Thyroid gland (tissue), 4 donors: ENCODE results near the gene OR6C2. TPM values are rescaled to one million over a fixed set of nuclear protein-coding genes. Genes with fewer than 3 reads are reported as not detected.

ENCODE experiments used
- DNase-seq, 2 donors: peaks; one replicate each; pipeline ENCODE4 v3.0.0-alpha.2; 2019
- H3K27ac ChIP-seq, 3 donors: fragments of 200-600 bp; sonication (generic); 1 replicate in 2 of 3; 2 replicates in 1 of 3; pipeline ENCODE4 v1.5.1; 2016 to 2019; ENCODE audit warnings: mild to moderate bottlenecking in 1 of 3, moderate library complexity in 1 of 3
- H3K27me3 ChIP-seq: fragments of 200-600 bp; sonication (generic); one replicate; pipeline ENCODE4 v1.5.1; 2019
- H3K36me3 ChIP-seq, 2 donors: fragments of 200-600 bp; sonication (generic); one replicate each; pipeline ENCODE4 v1.5.1; 2016 to 2019
- H3K4me1 ChIP-seq, 2 donors: fragments of 200-600 bp; sonication (generic); one replicate each; pipeline ENCODE4 v1.5.1; 2017 to 2019
- H3K4me3 ChIP-seq, 3 donors: fragments of 200-600 bp; sonication (generic); replicated peaks in 1 of 3; 1 replicate in 2 of 3; 2 replicates in 1 of 3; pipeline ENCODE4 v1.5.1; 2016; ENCODE audit warnings: mild to moderate bottlenecking in 1 of 3
- H3K9me3 ChIP-seq: fragments of 200-600 bp; sonication (generic); one replicate; pipeline ENCODE4 v1.5.1; 2017
- POLR2A ChIP-seq, 2 donors: fragments of 450-650 bp; IDR thresholded peaks; one replicate each; pipeline ENCODE4 v1.6.1; 2017; ENCODE audit warnings: antibody characterized with exemption in 2 of 2, mild to moderate bottlenecking in 2 of 2, moderate library complexity in 1 of 2
- WGBS, 2 donors: methylation state at CpG; one replicate each; pipeline ENCODE4 v1.1.5; 2017; 5-methylcytosine and 5-hydroxymethylcytosine counted together
- intact Hi-C: fragments of 100-400 bp; cut with DNase I; formaldehyde crosslinking; loops from one replicate; pipeline ENCODE4 v1.15.1; 2023
- total RNA-seq, 4 donors: library from RNA; depleted of rRNA; stranded (reverse); fragments of >200 nt; gene quantifications; one replicate each; pipeline ENCODE4 v1.2.3, GENCODE V29; 2016
- TF ChIP-seq, protein P1 (sequence below), 6 experiments: fragments of 200-600 bp in 3 of 6; fragments of 450-650 bp in 3 of 6; sonication (generic) in 3 of 6; IDR thresholded peaks; one replicate each; pipeline ENCODE4 v1.5.1; 2016 to 2019; ENCODE audit warnings: antibody characterized with exemption in 6 of 6, mild to moderate bottlenecking in 2 of 6, inconsistent platforms in 1 of 6, moderate library complexity in 1 of 6

Gene OR6C2
- total RNA-seq, 4 donors from 2014 or later, result not detected

DNA sequence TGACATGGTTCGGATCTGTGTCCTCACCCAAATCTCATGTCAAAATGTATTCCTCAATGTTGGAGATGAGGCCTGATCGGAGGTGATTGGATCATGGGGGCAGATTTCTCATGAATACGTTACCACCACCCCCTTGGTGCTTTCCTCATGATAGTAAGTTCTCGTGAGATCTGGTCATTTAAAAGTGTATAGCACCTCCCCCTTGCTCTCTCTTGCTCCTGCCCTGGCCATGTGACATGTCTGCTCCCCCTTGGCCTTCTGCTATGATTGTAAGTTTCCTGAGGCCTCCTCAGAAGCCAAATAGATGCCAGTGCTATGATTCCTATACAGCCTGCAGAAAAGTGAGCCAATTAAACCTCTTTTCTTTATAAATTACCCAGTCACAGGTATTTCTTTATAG, 55.4 kb downstream of the OR6C2 start:
- WGBS, 2 donors, result 82 to 84% methylated on average over 4 of the region's 4 CpGs
- intact Hi-C loops, result no loop called here
- no peak overlapping the region for H3K4me3 ChIP-seq
- no peak for DNase-seq
- no peak overlapping the region for H3K27ac ChIP-seq
- H3K27me3 ChIP-seq, result no peaks in the 10 kb centered on the region
- no peaks in the 10 kb centered on the region for H3K9me3 ChIP-seq
- H3K4me1 ChIP-seq, result no peaks in the 10 kb centered on the region
- no peaks in the 10 kb centered on the region for H3K36me3 ChIP-seq
- TF ChIP-seq, protein P1, sequence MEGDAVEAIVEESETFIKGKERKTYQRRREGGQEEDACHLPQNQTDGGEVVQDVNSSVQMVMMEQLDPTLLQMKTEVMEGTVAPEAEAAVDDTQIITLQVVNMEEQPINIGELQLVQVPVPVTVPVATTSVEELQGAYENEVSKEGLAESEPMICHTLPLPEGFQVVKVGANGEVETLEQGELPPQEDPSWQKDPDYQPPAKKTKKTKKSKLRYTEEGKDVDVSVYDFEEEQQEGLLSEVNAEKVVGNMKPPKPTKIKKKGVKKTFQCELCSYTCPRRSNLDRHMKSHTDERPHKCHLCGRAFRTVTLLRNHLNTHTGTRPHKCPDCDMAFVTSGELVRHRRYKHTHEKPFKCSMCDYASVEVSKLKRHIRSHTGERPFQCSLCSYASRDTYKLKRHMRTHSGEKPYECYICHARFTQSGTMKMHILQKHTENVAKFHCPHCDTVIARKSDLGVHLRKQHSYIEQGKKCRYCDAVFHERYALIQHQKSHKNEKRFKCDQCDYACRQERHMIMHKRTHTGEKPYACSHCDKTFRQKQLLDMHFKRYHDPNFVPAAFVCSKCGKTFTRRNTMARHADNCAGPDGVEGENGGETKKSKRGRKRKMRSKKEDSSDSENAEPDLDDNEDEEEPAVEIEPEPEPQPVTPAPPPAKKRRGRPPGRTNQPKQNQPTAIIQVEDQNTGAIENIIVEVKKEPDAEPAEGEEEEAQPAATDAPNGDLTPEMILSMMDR (IDR thresholded peaks at IDR 0.05), result no peak
- TF ChIP-seq POLR2A (IDR thresholded peaks at IDR 0.05), result no peak

DNA sequence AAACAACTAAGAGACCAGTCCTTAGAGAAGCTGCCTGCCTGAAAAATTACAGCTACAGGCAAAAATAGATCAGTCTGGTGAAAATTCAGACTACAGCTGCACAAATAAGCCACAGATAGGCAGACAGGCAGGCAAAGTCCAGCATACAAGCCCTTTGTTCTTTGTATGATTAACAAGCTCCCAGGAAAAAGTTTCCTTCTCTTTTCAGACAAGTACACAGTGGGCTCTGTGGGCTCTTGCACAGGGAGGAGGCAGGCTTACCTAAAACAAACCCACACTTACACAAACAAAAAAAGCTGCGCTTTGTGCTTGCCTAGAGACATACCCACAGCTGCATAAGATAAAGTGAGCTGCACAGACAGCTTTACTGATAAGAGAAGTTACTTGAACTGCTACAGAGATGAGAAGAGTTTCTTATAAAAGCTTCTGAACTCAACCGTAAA, 56.0 kb downstream of the OR6C2 start:
- H3K36me3 ChIP-seq, result no peaks in the 10 kb centered on the region
- H3K27me3 ChIP-seq, result no peaks in the 10 kb centered on the region
- TF ChIP-seq, protein P1 (IDR thresholded peaks at IDR 0.05), result no peak
- no peak for TF ChIP-seq POLR2A (IDR thresholded peaks at IDR 0.05)
- 12 to 13% methylated on average over 2 of the region's 2 CpGs for WGBS, 2 donors
- no peak for DNase-seq
- intact Hi-C loops, result no loop called here
- no peak overlapping the region for H3K27ac ChIP-seq
- no peaks in the 10 kb centered on the region for H3K9me3 ChIP-seq
- H3K4me1 ChIP-seq, result no peaks in the 10 kb centered on the region
- no peak overlapping the region for H3K4me3 ChIP-seq

DNA sequence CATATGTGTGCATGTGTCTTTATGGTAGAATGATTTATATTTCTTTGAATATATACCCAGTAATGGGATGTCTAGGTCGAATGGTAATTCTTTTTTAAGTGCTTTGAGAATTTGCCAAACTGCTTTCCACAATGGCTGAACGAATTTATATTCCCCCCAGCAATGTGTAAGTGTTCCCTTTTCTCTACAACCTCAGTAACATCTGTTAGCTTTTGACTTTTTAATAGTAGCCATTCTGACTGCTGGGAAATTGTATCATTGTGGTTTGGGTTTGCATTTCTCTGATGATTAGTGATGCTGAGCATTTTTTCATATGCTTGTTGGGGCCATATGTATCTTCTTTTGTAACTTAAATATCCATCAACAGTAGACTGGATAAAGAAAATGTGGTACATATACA, 57.7 kb downstream of the OR6C2 start:
- no peaks in the 10 kb centered on the region for H3K4me1 ChIP-seq
- no peaks in the 10 kb centered on the region for H3K36me3 ChIP-seq
- H3K27ac ChIP-seq, result no peak overlapping the region
- no peak overlapping the region for H3K4me3 ChIP-seq
- no peak for DNase-seq
- no peaks in the 10 kb centered on the region for H3K27me3 ChIP-seq
- TF ChIP-seq, protein P1 (IDR thresholded peaks at IDR 0.05), result no peak
- no peak for TF ChIP-seq POLR2A (IDR thresholded peaks at IDR 0.05)
- intact Hi-C loops, result no loop called here
- no peaks in the 10 kb centered on the region for H3K9me3 ChIP-seq
- 35 to 42% methylated on average over 2 of the region's 2 CpGs for WGBS, 2 donors

Other genes starting within 250 kb of the OR6C2 start
- gene OR10A7, start 223.1 kb upstream of the OR6C2 start, total RNA-seq, result not detected
- gene OR6C74, start 199.5 kb upstream of the OR6C2 start, total RNA-seq, result not detected
- gene OR6C6, start 147.5 kb upstream of the OR6C2 start, total RNA-seq, result not detected
- gene OR6C1, start 129.7 kb upstream of the OR6C2 start, total RNA-seq, result not detected
- gene OR6C3, start 113.3 kb upstream of the OR6C2 start, total RNA-seq, result not detected
- gene OR6C75, start 81.1 kb upstream of the OR6C2 start, total RNA-seq, result not detected
- not detected for gene OR6C65, start 43.5 kb upstream of the OR6C2 start, total RNA-seq
- gene OR6C76, start 17.8 kb upstream of the OR6C2 start, total RNA-seq, result not detected
- gene OR6C70, start 26.1 kb downstream of the OR6C2 start, total RNA-seq, result not detected
- gene OR6C68, start 48.3 kb downstream of the OR6C2 start, total RNA-seq, result not detected
- not detected for gene OR6C4, start 105.5 kb downstream of the OR6C2 start, total RNA-seq
- not detected for gene OR2AP1, start 128.4 kb downstream of the OR6C2 start, total RNA-seq
- not detected for gene OR10P1, start 192.8 kb downstream of the OR6C2 start, total RNA-seq